Esophagus muscularis mucosa (tissue), 4 donors: ENCODE measurements around the gene TRABD2A. TPM values are rescaled to one million over a fixed set of nuclear protein-coding genes. Genes with fewer than 3 reads are reported as not detected.
A peak's percentile ranks its signal among the peaks of the same experiment; 100 is the strongest.

ENCODE experiments used
- DNase-seq: peaks from one replicate; pipeline ENCODE4 v3.0.0-alpha.2; 2017; ENCODE audit errors: extremely low spot score
- H3K27ac ChIP-seq, 4 donors: fragments of 200-600 bp; sonication (generic); replicated peaks in 1 of 4; 1 replicate in 3 of 4; 2 replicates in 1 of 4; pipeline ENCODE4 v1.5.1; 2016 to 2019; ENCODE audit warnings: mild to moderate bottlenecking in 1 of 4
- H3K27me3 ChIP-seq, 4 donors: fragments of 200-600 bp; sonication (generic); one replicate each; pipeline versions ENCODE4 v1.5.1 to v1.6.0; 2016 to 2019
- H3K36me3 ChIP-seq, 4 donors: fragments of 200-600 bp; sonication (generic); one replicate each; pipeline ENCODE4 v1.5.1; 2016 to 2019
- H3K4me1 ChIP-seq, 4 donors: fragments of 200-600 bp; sonication (generic); one replicate each; pipeline ENCODE4 v1.5.1; 2016 to 2019
- H3K4me3 ChIP-seq, 4 donors: fragments of 200-600 bp; sonication (generic); 1 replicate in 2 of 4; 2 replicates in 2 of 4; pipeline ENCODE4 v1.5.1; 2016 to 2019; ENCODE audit warnings: mild to moderate bottlenecking in 4 of 4, moderate library complexity in 1 of 4
- H3K9me3 ChIP-seq, 4 donors: fragments of 200-600 bp; sonication (generic); 1 replicate in 3 of 4; 2 replicates in 1 of 4; pipeline ENCODE4 v1.5.1; 2016 to 2019
- CTCF ChIP-seq, 3 experiments: fragments of 200-600 bp in 2 of 3; fragments of 450-650 bp in 1 of 3; sonication (generic) in 2 of 3; IDR thresholded peaks; one replicate each; pipeline ENCODE4 v1.5.1; 2017 to 2019; ENCODE audit warnings: antibody characterized with exemption in 3 of 3, mild to moderate bottlenecking in 2 of 3, moderate library complexity in 1 of 3
- EP300 ChIP-seq: sonication (generic); formaldehyde crosslinking; IDR thresholded peaks from one replicate; pipeline ENCODE4 v1.6.1; 2017; ENCODE audit warnings: antibody characterized with exemption
- POLR2A ChIP-seq: fragments of 450-650 bp; IDR thresholded peaks from one replicate; pipeline ENCODE4 v1.6.1; 2017; ENCODE audit warnings: antibody characterized with exemption, moderate library complexity, mild to moderate bottlenecking, low read depth
- POLR2AphosphoS5 ChIP-seq, 2 donors: sonication (generic); formaldehyde crosslinking; IDR thresholded peaks; one replicate each; pipeline ENCODE4 v1.6.1; 2017; ENCODE audit warnings: antibody characterized with exemption in 2 of 2
- WGBS: methylation state at CpG from one replicate; pipeline ENCODE4 v1.1.5; 2018; 5-methylcytosine and 5-hydroxymethylcytosine counted together
- intact Hi-C: fragments of 100-400 bp; cut with DNase I; formaldehyde crosslinking; loops from one replicate; pipeline ENCODE4 v1.15.1; 2023
- total RNA-seq, 4 donors: library from RNA; depleted of rRNA; stranded (reverse); fragments of >200 nt; gene quantifications; one replicate each; pipeline versions ENCODE4 v1.1.0 to v1.2.1, GENCODE V29; 2016

The TRABD2A gene
- total RNA-seq, 4 donors from 2014 or later, result 1.2 to 3.0 (median 2.1) TPM

- WGBS, result 83% methylated on average over 12 of the region's 12 CpGs
- Histone ChIP-seq H3K36me3 (no peaks in the 10 kb centered on the region), H3K27ac (no peak overlapping the region), H3K4me3 (no peak overlapping the region), H3K9me3 (no peaks in the 10 kb centered on the region), H3K27me3 (no peaks in the 10 kb centered on the region), H3K4me1 (peaks cover 2 to 19% (median 16%) of the 10 kb centered on the region in 4 donors)
- no peak for DNase-seq
- TF ChIP-seq POLR2AphosphoS5 (IDR thresholded peaks at IDR 0.05) (no peak), POLR2A (no peak), EP300 (no peak), CTCF (IDR thresholded peaks at IDR 0.05) (no peak)
- intact Hi-C loops, result no loop called here
Observed at GRCh38 chr2:84891355-84892010, 10.6 kb upstream of the TRABD2A start.

- H3K9me3 ChIP-seq, result no peaks in the 10 kb centered on the region
- no peaks in the 10 kb centered on the region for H3K36me3 ChIP-seq
- H3K4me1 ChIP-seq, result peaks cover 0 to 8% (median 7%) of the 10 kb centered on the region in 4 donors
- DNase-seq, result no peak
- H3K4me3 ChIP-seq, result peak overlapping the region in 2 of 4 donors; percentile 22 to 29
- H3K27ac ChIP-seq, result peak overlapping the region in 3 of 4 donors; percentile 26 to 50 (median 42)
- intact Hi-C loops, result no loop called here
- TF ChIP-seq EP300, result no peak
- TF ChIP-seq CTCF (IDR thresholded peaks at IDR 0.05), result no peak
- TF ChIP-seq POLR2AphosphoS5 (IDR thresholded peaks at IDR 0.05), result no peak
- TF ChIP-seq POLR2A, result no peak
- peaks cover 0 to under 1% (median 0%) of the 10 kb centered on the region in 4 donors for H3K27me3 ChIP-seq
- WGBS, result 90% methylated on average over 2 of the region's 2 CpGs
Observed at GRCh38 chr2:84889332-84889731, 8.4 kb upstream of the TRABD2A start.

GRCh38 chr2:84888401-84889276 lies 7.8 kb upstream of the TRABD2A start:
- Histone ChIP-seq H3K9me3 (no peaks in the 10 kb centered on the region), H3K27ac (peak overlapping the region; percentile 26 to 50 (median 41)), H3K4me1 (peaks cover 0 to 8% (median 7%) of the 10 kb centered on the region in 4 donors), H3K4me3 (peak overlapping the region; percentile 18 to 40 (median 26)), H3K27me3 (peaks cover 0 to 7% (median 0%) of the 10 kb centered on the region in 4 donors), H3K36me3 (no peaks in the 10 kb centered on the region)
- intact Hi-C loops, result no loop called here
- DNase-seq, result no peak
- TF ChIP-seq POLR2AphosphoS5 (IDR thresholded peaks at IDR 0.05) (no peak), CTCF (IDR thresholded peaks at IDR 0.05) (no peak), POLR2A (no peak), EP300 (no peak)
- WGBS, result 49% methylated on average over 6 of the region's 6 CpGs

GRCh38 chr2:84886791-84887190 lies 5.9 kb upstream of the TRABD2A start:
- WGBS, result 93% methylated on average over 6 of the region's 6 CpGs
- H3K27ac ChIP-seq, result no peak overlapping the region
- intact Hi-C loops, result no loop called here
- no peaks in the 10 kb centered on the region for H3K36me3 ChIP-seq
- H3K4me3 ChIP-seq, result no peak overlapping the region
- TF ChIP-seq CTCF (IDR thresholded peaks at IDR 0.05) (no peak), POLR2A (no peak), EP300 (no peak), POLR2AphosphoS5 (IDR thresholded peaks at IDR 0.05) (no peak)
- peaks cover 0 to 22% (median 0%) of the 10 kb centered on the region in 4 donors for H3K27me3 ChIP-seq
- no peak for DNase-seq
- peaks cover 0 to 15% (median 11%) of the 10 kb centered on the region in 4 donors for H3K4me1 ChIP-seq
- H3K9me3 ChIP-seq, result no peaks in the 10 kb centered on the region
